MM.1S (cell line): ENCODE measurements around the gene FAT2.

Experiments
- DNase-seq: peaks from one replicate; pipeline ENCODE4 v3.0.0-alpha.2; 2015
- H2AFZ ChIP-seq: fragments of 300-600 bp; sonication (generic); 2 replicates; pipeline ENCODE4 v1.6.0; 2016; ENCODE audit warnings: antibody characterized with exemption, low read length
- H3F3A ChIP-seq: fragments of 300-600 bp; sonication (generic); 2 replicates; pipeline ENCODE4 v1.6.1; 2016; ENCODE audit warnings: mild to moderate bottlenecking, antibody characterized with exemption, low read length, moderate library complexity, mixed read lengths; ENCODE audit not compliant: insufficient read depth
- H3K27ac ChIP-seq: fragments of 300-600 bp; sonication (generic); 2 replicates; pipeline ENCODE4 v1.5.1; 2016; ENCODE audit warnings: mild to moderate bottlenecking, low read length
- H3K27me3 ChIP-seq: fragments of 300-600 bp; sonication (generic); replicated peaks from 2 replicates; pipeline ENCODE4 v1.6.0; 2016; ENCODE audit warnings: low read length; ENCODE audit not compliant: insufficient read depth
- H3K36me3 ChIP-seq: fragments of 300-600 bp; sonication (generic); replicated peaks from 2 replicates; pipeline ENCODE4 v1.6.1; 2016; ENCODE audit warnings: mild to moderate bottlenecking, low read length, mixed read lengths; ENCODE audit not compliant: insufficient read depth
- H3K4me1 ChIP-seq: fragments of 300-600 bp; sonication (generic); 2 replicates; pipeline ENCODE4 v1.6.1; 2016; ENCODE audit warnings: low read length, mixed read lengths
- H3K4me2 ChIP-seq: fragments of 300-600 bp; sonication (generic); 2 replicates; pipeline ENCODE4 v1.6.0; 2016; ENCODE audit warnings: low read depth, low read length
- H3K4me3 ChIP-seq: fragments of 300-600 bp; sonication (generic); 2 replicates; pipeline ENCODE4 v1.5.1; 2016; ENCODE audit warnings: low read length, mixed read lengths
- H3K79me2 ChIP-seq: fragments of 300-600 bp; sonication (generic); 2 replicates; pipeline ENCODE4 v1.6.1; 2016; ENCODE audit warnings: mixed run types, low read length, mixed read lengths
- H3K9ac ChIP-seq: fragments of 300-600 bp; sonication (generic); 2 replicates; pipeline ENCODE4 v1.6.1; 2016; ENCODE audit warnings: low read length, mixed read lengths
- H3K9me2 ChIP-seq: fragments of 300-600 bp; sonication (generic); replicated peaks from 2 replicates; pipeline ENCODE4 v1.6.1; 2016; ENCODE audit warnings: mild to moderate bottlenecking, low read length, mixed read lengths; ENCODE audit not compliant: insufficient read depth
- H3K9me3 ChIP-seq: fragments of 300-600 bp; sonication (generic); replicated peaks from 2 replicates; pipeline ENCODE4 v1.6.1; 2016; ENCODE audit warnings: mild to moderate bottlenecking, low read length, mixed read lengths; ENCODE audit not compliant: insufficient read depth
- H4K20me1 ChIP-seq: fragments of 300-600 bp; sonication (generic); 2 replicates; pipeline ENCODE4 v1.6.1; 2016; ENCODE audit warnings: mild to moderate bottlenecking, low read length, moderate library complexity, mixed read lengths; ENCODE audit not compliant: insufficient read depth
- EZH2 ChIP-seq: fragments of 300-600 bp; sonication (generic); optimal IDR thresholded peaks from 2 replicates; pipeline ENCODE3; 2017; ENCODE audit warnings: low read depth, mild to moderate bottlenecking, antibody characterized with exemption, low read length, mixed read lengths
- EZH2phosphoT487 ChIP-seq: fragments of 300-600 bp; sonication (generic); IDR thresholded peaks from 2 replicates; pipeline ENCODE4 v1.6.1; 2018; ENCODE audit warnings: antibody characterized with exemption, low read length
- TF ChIP-seq, protein P1 (sequence below): fragments of 300-600 bp; sonication (generic); IDR thresholded peaks from 2 replicates; pipeline ENCODE4 v1.5.1; 2016; ENCODE audit warnings: antibody characterized with exemption, low read length, mixed read lengths

The FAT2 gene

DNA sequence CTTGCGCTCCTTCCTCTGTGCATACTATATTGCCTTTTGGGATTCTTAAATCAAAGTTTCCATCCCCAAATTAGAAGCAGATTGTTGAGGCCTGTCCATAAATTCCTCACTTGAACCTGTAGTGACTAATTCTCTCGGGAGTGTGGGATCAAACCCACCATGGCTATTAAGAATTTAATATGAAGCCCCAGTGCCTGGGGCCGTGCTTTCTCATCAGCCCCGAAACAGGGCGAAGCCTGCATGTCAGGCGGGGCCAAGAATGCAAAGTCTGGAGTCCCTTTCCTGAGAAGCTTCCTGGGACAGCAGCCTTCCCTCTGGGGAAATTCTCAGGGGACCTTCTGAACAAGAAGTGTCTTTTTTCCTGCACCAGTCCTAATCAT is 29.3 kb upstream of the FAT2 start:
- Histone ChIP-seq H4K20me1 (no peaks in the 10 kb centered on the region), H3K9ac (no peak overlapping the region), H3K4me1 (no peaks in the 10 kb centered on the region), H3K27ac (no peak overlapping the region), H3K4me3 (no peak overlapping the region), H3K79me2 (no peaks in the 10 kb centered on the region), H3K9me3 (no peaks in the 10 kb centered on the region), H3K4me2 (no peak overlapping the region), H3K27me3 (no peaks in the 10 kb centered on the region), H3F3A (no peaks in the 10 kb centered on the region), H2AFZ (no peak overlapping the region), H3K36me3 (no peaks in the 10 kb centered on the region), H3K9me2 (no peaks in the 10 kb centered on the region)
- TF ChIP-seq EZH2phosphoT487 (no peak), EZH2 (no peak)
- TF ChIP-seq, protein P1, sequence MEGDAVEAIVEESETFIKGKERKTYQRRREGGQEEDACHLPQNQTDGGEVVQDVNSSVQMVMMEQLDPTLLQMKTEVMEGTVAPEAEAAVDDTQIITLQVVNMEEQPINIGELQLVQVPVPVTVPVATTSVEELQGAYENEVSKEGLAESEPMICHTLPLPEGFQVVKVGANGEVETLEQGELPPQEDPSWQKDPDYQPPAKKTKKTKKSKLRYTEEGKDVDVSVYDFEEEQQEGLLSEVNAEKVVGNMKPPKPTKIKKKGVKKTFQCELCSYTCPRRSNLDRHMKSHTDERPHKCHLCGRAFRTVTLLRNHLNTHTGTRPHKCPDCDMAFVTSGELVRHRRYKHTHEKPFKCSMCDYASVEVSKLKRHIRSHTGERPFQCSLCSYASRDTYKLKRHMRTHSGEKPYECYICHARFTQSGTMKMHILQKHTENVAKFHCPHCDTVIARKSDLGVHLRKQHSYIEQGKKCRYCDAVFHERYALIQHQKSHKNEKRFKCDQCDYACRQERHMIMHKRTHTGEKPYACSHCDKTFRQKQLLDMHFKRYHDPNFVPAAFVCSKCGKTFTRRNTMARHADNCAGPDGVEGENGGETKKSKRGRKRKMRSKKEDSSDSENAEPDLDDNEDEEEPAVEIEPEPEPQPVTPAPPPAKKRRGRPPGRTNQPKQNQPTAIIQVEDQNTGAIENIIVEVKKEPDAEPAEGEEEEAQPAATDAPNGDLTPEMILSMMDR: no peak
- DNase-seq: no peak

DNA sequence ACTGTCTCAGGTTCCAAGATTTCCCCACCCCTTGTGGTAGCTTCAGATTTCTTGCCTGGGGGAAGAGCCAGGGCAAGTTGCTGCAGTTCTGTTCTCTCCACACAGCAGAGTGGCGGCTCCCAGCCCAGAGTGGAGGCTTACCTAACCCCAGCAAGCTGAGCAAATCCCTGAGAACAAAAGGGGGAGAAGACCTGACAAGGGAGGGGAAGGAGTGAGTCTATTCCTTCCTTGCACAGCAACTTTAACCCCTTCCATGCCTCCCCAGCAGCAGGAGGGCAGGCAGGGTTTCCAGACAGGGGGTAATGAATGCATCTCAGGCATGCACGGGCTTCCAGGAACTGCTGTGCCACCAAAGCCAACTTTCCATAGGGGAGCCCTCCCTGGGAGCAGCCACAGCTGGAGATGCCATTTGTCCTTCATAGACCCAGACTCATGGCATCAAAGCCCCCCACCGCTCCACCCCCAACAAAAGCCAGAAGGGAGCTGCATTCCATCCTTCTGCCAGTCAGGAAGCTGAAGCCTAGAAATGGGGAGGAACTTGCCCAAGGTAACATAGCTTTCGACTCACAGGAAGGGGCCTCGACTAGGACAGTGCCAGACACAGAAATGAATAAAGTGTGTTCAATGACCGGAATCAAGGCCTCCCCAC is 28.8 kb upstream of the FAT2 start:
- no peaks in the 10 kb centered on the region for H4K20me1 ChIP-seq
- H3K9ac ChIP-seq: no peak overlapping the region
- no peak overlapping the region for H3K4me2 ChIP-seq
- TF ChIP-seq, protein P1: no peak
- no peak for TF ChIP-seq EZH2phosphoT487
- TF ChIP-seq EZH2: no peak
- H3K27me3 ChIP-seq: no peaks in the 10 kb centered on the region
- no peak overlapping the region for H3K27ac ChIP-seq
- H3K4me3 ChIP-seq: no peak overlapping the region
- no peaks in the 10 kb centered on the region for H3K4me1 ChIP-seq
- H3K9me3 ChIP-seq: no peaks in the 10 kb centered on the region
- no peak overlapping the region for H2AFZ ChIP-seq
- H3F3A ChIP-seq: no peaks in the 10 kb centered on the region
- no peaks in the 10 kb centered on the region for H3K9me2 ChIP-seq
- no peaks in the 10 kb centered on the region for H3K79me2 ChIP-seq
- DNase-seq: no peak
- H3K36me3 ChIP-seq: no peaks in the 10 kb centered on the region

DNA sequence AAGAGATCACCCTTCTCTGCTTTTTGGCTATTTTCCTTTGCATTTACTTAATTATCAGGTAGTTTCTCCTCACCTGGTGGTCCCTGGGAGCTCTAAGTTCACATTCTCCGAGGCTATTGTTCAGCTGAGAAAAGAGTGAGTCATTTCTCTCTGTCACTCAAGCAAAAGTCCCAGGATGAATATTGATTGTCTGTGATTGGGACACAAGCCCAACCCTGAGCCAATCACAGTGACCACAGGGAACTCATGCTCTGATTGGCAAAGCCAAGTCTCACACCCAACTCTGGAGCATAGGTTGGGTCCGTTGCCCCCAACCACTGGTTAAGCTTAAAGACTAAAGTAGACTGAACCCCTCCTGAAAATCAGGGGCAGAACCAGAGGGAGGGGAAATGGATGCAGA is 27.8 kb upstream of the FAT2 start:
- Histone ChIP-seq H3K4me3 (no peak overlapping the region), H3F3A (no peaks in the 10 kb centered on the region), H3K36me3 (no peaks in the 10 kb centered on the region), H3K4me2 (no peak overlapping the region), H3K9ac (no peak overlapping the region), H3K9me2 (no peaks in the 10 kb centered on the region), H3K9me3 (no peaks in the 10 kb centered on the region), H3K79me2 (no peaks in the 10 kb centered on the region), H3K27ac (no peak overlapping the region), H2AFZ (no peak overlapping the region), H3K4me1 (peaks cover 5% of the 10 kb centered on the region), H4K20me1 (no peaks in the 10 kb centered on the region), H3K27me3 (no peaks in the 10 kb centered on the region)
- DNase-seq: no peak
- TF ChIP-seq, protein P1: no peak
- no peak for TF ChIP-seq EZH2
- no peak for TF ChIP-seq EZH2phosphoT487
